Measurements from ENCODE around the gene GPC1. TPM values are rescaled to one million over a fixed set of nuclear protein-coding genes. Genes with fewer than 3 reads are reported as not detected.

Gene GPC1
- total RNA-seq, 2 experiments from 2014 or later = 3.4 to 4.7 TPM

GRCh38 chr2:240467659-240468302, 32.3 kb downstream of the GPC1 start:
- no peak for ATAC-seq (ENCODE audit: low read depth)
- POLR2A ChIA-PET = no interaction called here
- Mint-ChIP-seq H3K27ac (no peak overlapping the region), H3K4me1 (peaks cover 2% of the 10 kb centered on the region), H3K9me3 (no peaks in the 10 kb centered on the region), H3K4me3 (no peak overlapping the region), H3K36me3 (peaks cover 2% of the 10 kb centered on the region), H3K27me3 (no peaks in the 10 kb centered on the region)
- DNase-seq = no peak

DNA sequence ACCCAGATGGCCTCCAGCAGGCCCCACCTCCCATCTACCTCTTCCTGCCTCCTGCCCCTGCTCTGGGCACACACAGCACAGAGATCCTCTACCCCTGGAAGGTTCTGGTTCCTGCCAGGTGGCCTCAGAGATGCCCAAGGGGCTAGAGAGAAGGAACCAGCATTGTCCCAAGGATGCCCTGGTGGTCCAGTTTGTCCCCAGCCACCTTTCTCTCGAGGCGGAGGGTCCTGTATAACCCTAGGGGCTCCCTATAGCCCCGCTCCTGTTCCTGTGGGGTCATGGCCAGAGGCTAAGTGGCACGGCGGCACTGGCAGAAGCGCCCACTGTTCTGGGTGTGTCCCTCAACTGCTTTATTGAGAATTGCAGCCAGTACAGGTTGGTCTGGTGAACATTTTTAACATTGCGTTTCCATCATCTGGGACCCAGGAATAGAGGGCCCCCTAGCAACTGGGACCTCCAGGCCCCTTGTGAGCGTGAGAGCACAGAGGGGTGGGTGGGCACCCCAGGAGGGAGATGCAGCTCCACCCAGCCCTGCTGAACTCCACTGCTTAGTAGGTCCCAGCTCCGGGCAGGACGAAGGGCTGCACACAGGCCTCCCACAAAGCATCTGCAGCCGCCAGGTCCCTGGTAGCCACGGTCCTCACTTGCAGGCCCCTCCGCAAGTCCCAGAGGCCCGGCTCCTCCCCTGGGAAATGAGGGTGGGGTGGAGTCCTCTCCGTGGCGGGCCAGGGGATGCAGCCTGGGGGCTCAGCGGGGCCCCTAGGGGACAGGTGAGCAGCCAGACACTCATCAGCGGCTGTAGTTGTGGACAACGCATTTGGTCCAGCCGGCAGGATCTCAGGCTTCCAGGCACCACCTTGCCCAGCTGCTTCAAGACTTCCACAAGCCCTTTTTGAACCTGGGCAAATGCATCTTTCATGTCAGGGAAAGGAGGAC, 33.1 kb downstream of the GPC1 start:
- peaks cover 2% of the 10 kb centered on the region for H3K36me3 Mint-ChIP-seq

DNA sequence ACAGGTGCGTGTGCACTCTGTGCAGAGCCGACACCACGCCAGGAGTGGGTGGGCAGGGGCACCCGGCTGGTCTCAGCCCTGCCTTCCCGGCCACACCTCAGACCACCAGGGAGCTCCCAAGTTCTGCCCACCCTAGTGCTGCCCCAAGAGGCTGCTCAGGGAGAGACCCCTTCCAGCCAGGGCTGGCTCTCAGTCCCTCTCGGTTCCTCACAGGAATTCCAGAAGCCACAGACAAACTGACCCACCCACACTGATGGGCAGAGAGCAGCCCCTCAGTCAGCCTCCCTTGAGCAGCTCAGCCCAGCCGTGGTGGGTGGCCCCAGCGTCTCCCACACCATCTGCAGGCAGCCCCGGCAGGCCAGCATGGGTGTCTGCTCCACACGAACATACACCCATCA, 33.8 kb downstream of the GPC1 start:
- no peak for DNase-seq

More for the DNA sequence above, 33.1 kb downstream of the GPC1 start:
- no peaks in the 10 kb centered on the region for H3K27me3 Mint-ChIP-seq
- POLR2A ChIA-PET = no interaction called here
- no peak overlapping the region for H3K27ac Mint-ChIP-seq
- DNase-seq = no peak
- H3K4me3 Mint-ChIP-seq = no peak overlapping the region
- H3K4me1 Mint-ChIP-seq = peaks cover 2% of the 10 kb centered on the region
- no peak for ATAC-seq (ENCODE audit: low read depth)
- H3K9me3 Mint-ChIP-seq = peaks cover 5% of the 10 kb centered on the region

GRCh38 chr2:240469740-240470139, 34.3 kb downstream of the GPC1 start:
- H3K4me3 Mint-ChIP-seq = no peak overlapping the region
- H3K9me3 Mint-ChIP-seq = peaks cover 11% of the 10 kb centered on the region
- ATAC-seq (ENCODE audit: low read depth) (no peak), DNase-seq (no peak)
- H3K4me1 Mint-ChIP-seq = peaks cover 2% of the 10 kb centered on the region
- H3K36me3 Mint-ChIP-seq = peaks cover 2% of the 10 kb centered on the region
- H3K27ac Mint-ChIP-seq = no peak overlapping the region
- H3K27me3 Mint-ChIP-seq = no peaks in the 10 kb centered on the region
- POLR2A ChIA-PET = no interaction called here

More for the DNA sequence above, 33.8 kb downstream of the GPC1 start:
- POLR2A ChIA-PET = no interaction called here
- Mint-ChIP-seq H3K27me3 (no peaks in the 10 kb centered on the region), H3K9me3 (peaks cover 8% of the 10 kb centered on the region), H3K36me3 (peaks cover 2% of the 10 kb centered on the region), H3K27ac (no peak overlapping the region), H3K4me1 (peaks cover 2% of the 10 kb centered on the region), H3K4me3 (no peak overlapping the region)
- no peak for ATAC-seq (ENCODE audit: low read depth)

GRCh38 chr2:240472078-240472790, 36.8 kb downstream of the GPC1 start:
- POLR2A ChIA-PET = no interaction called here
- no peaks in the 10 kb centered on the region for H3K27me3 Mint-ChIP-seq
- H3K4me3 Mint-ChIP-seq = no peak overlapping the region
- H3K27ac Mint-ChIP-seq = no peak overlapping the region
- H3K36me3 Mint-ChIP-seq = peaks cover 6% of the 10 kb centered on the region
- peaks cover 14% of the 10 kb centered on the region for H3K9me3 Mint-ChIP-seq
- H3K4me1 Mint-ChIP-seq = peaks cover 2% of the 10 kb centered on the region
- DNase-seq (no peak), ATAC-seq (ENCODE audit: low read depth) (no peak)

- no peak for DNase-seq
- Mint-ChIP-seq H3K9me3 (peaks cover 14% of the 10 kb centered on the region), H3K4me1 (peaks cover 2% of the 10 kb centered on the region), H3K4me3 (no peak overlapping the region), H3K27me3 (no peaks in the 10 kb centered on the region), H3K27ac (no peak overlapping the region), H3K36me3 (peaks cover 9% of the 10 kb centered on the region)
- ATAC-seq (ENCODE audit: low read depth) = no peak
- POLR2A ChIA-PET = interaction anchor here (0.6 kb wide), 1 partner anchor 1358 kb away, joined by 4 read pairs; no protein-coding TSS in a partner anchor
These were observed 37.7 kb downstream of the GPC1 start for GRCh38 chr2:240473211-240473610.

DNA sequence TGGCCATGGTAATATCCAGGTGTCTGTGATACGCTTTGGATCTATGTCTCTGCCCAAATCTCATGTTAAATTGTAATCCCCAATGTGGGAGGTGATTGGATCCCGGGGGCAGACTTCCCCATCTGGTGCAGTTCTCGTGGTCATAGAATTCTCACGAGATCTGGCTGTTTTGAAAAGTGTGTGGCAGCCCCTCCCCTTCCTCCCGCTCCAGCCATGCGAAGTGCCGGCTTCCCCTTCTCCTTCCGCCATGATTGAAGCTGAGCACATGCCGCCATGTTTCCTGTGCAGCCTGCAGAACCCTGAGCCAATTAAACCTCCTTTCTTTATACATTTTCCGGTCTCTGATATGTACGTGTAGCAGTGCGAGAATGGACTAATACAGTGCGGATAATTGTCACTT, 42.5 kb downstream of the GPC1 start:
- Mint-ChIP-seq H3K4me1 (no peaks in the 10 kb centered on the region), H3K27ac (no peak overlapping the region), H3K27me3 (no peaks in the 10 kb centered on the region), H3K36me3 (peaks cover 9% of the 10 kb centered on the region), H3K9me3 (peaks cover 14% of the 10 kb centered on the region), H3K4me3 (no peak overlapping the region)
- DNase-seq (no peak), ATAC-seq (ENCODE audit: low read depth) (no peak)
- POLR2A ChIA-PET = no interaction called here

DNA sequence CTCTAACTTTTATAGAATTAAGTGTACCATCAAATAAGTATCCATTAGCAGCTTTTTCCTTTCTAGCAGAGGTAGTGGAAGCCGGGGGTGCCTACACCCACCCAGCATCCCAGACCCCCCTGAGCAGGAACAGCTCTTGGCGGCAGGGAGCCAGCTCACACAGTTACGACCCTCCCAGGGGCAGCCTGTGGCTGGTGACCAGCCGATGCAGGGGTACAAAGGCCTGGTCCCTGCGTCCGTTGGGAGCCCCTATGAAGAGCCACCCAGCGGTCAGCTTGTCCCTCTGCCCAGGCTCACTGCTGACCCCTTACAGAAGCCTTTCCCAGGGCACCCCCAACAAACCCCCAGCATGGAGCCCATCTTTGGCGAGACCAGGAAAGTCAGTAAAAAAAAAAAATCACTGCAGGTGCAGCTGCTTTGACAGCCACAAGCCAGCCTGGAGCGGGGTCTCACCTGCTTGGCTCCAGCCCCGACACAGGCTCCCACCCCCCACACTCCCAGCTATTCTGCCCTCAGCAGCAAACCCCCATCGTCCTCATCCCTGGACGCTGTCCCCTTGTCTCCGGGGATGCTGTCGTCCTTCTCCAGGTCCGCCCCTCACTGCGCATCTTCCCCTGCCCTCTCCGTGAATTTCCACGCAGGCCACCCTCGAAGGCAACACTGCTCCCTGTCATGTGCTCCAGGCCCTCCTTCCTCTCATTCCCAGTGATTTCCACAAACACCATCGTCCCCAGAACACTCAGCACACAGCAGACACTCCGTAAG, 43.1 kb downstream of the GPC1 start:
- H3K36me3 Mint-ChIP-seq = peaks cover 9% of the 10 kb centered on the region
- H3K27me3 Mint-ChIP-seq = no peaks in the 10 kb centered on the region
- H3K4me3 Mint-ChIP-seq = no peak overlapping the region
- POLR2A ChIA-PET = no interaction called here
- H3K27ac Mint-ChIP-seq = peak overlapping the region; percentile 0
- DNase-seq (no peak), ATAC-seq (ENCODE audit: low read depth) (no peak)
- no peaks in the 10 kb centered on the region for H3K4me1 Mint-ChIP-seq
- H3K9me3 Mint-ChIP-seq = peaks cover 9% of the 10 kb centered on the region

- Mint-ChIP-seq H3K27ac (peak overlapping the region; percentile 0), H3K9me3 (peaks cover 6% of the 10 kb centered on the region), H3K4me1 (no peaks in the 10 kb centered on the region), H3K27me3 (no peaks in the 10 kb centered on the region), H3K4me3 (no peak overlapping the region), H3K36me3 (peaks cover 10% of the 10 kb centered on the region)
- no peak for DNase-seq
- no peak for ATAC-seq (ENCODE audit: low read depth)
- POLR2A ChIA-PET = no interaction called here
These were observed 43.6 kb downstream of the GPC1 start for GRCh38 chr2:240479111-240479501.

GRCh38 chr2:240480834-240481623, 45.6 kb downstream of the GPC1 start:
- Mint-ChIP-seq H3K4me3 (no peak overlapping the region), H3K27me3 (no peaks in the 10 kb centered on the region), H3K9me3 (peaks cover under 1% of the 10 kb centered on the region), H3K27ac (no peak overlapping the region), H3K36me3 (peaks cover 10% of the 10 kb centered on the region), H3K4me1 (peaks cover under 1% of the 10 kb centered on the region)
- no peak for ATAC-seq (ENCODE audit: low read depth)
- POLR2A ChIA-PET = no interaction called here
- DNase-seq = no peak

GRCh38 chr2:240481720-240482119, 46.3 kb downstream of the GPC1 start:
- Mint-ChIP-seq H3K27me3 (no peaks in the 10 kb centered on the region), H3K9me3 (no peaks in the 10 kb centered on the region), H3K36me3 (peaks cover 8% of the 10 kb centered on the region), H3K4me3 (no peak overlapping the region), H3K4me1 (peaks cover 2% of the 10 kb centered on the region), H3K27ac (no peak overlapping the region)
- no peak for DNase-seq
- no peak for ATAC-seq (ENCODE audit: low read depth)
- POLR2A ChIA-PET = no interaction called here

- Mint-ChIP-seq H3K4me3 (no peak overlapping the region), H3K4me1 (peaks cover 4% of the 10 kb centered on the region), H3K27ac (no peak overlapping the region), H3K36me3 (peaks cover 10% of the 10 kb centered on the region), H3K9me3 (peaks cover 3% of the 10 kb centered on the region), H3K27me3 (no peaks in the 10 kb centered on the region)
- POLR2A ChIA-PET = no interaction called here
- ATAC-seq (ENCODE audit: low read depth) (no peak), DNase-seq (no peak)
These were observed 46.7 kb downstream of the GPC1 start for GRCh38 chr2:240482141-240482540.
